Gastrocnemius medialis (tissue), 4 donors: ENCODE data around the gene GPR183. TPM values are rescaled to one million over a fixed set of nuclear protein-coding genes. Genes with fewer than 3 reads are reported as not detected.

Source experiments
- ATAC-seq, 2 donors: fragments of 150-250 bp; one replicate each; pipeline ENCODE4 v1.9.1; 2016
- DNase-seq, 2 donors: peaks; one replicate each; pipeline ENCODE4 v3.0.0-alpha.2; 2019
- H3K27ac ChIP-seq, 4 donors: fragments of 200-600 bp; sonication (generic); 1 replicate in 1 of 4; 2 replicates in 3 of 4; pipeline ENCODE4 v1.5.1; 2016 to 2018; ENCODE audit warnings: mild to moderate bottlenecking in 2 of 4, moderate library complexity in 1 of 4
- H3K27me3 ChIP-seq, 3 donors: fragments of 200-600 bp; sonication (generic) in 2 of 3; 1 replicate in 1 of 3; 2 replicates in 2 of 3; pipeline versions ENCODE4 v1.5.1 to v1.6.0; 2016 to 2019; ENCODE audit warnings: mild to moderate bottlenecking in 1 of 3, moderate library complexity in 1 of 3
- H3K36me3 ChIP-seq, 2 donors: fragments of 200-600 bp; sonication (generic) in 1 of 2; one replicate each; pipeline ENCODE4 v1.5.1; 2017 to 2018
- H3K4me1 ChIP-seq, 2 donors: fragments of 200-600 bp; sonication (generic) in 1 of 2; one replicate each; pipeline ENCODE4 v1.5.1; 2016 to 2017; ENCODE audit warnings: mild to moderate bottlenecking in 2 of 2
- H3K4me3 ChIP-seq, 4 donors: fragments of 200-600 bp; sonication (generic) in 3 of 4; 1 replicate in 1 of 4; 2 replicates in 3 of 4; pipeline ENCODE4 v1.5.1; 2016 to 2019; ENCODE audit warnings: mild to moderate bottlenecking in 2 of 4
- H3K9me3 ChIP-seq, 3 donors: fragments of 200-600 bp; sonication (generic) in 2 of 3; 1 replicate in 1 of 3; 2 replicates in 2 of 3; pipeline ENCODE4 v1.5.1; 2016 to 2019
- CTCF ChIP-seq, 5 experiments: fragments of 450-650 bp in 3 of 5; fragments of 200-600 bp in 2 of 5; sonication (generic) in 2 of 5; IDR thresholded peaks in 4 of 5; conservative IDR thresholded peaks in 1 of 5; 1 replicate in 4 of 5; 2 replicates in 1 of 5; pipeline ENCODE4 v1.5.1; 2016 to 2019; ENCODE audit warnings: antibody characterized with exemption in 5 of 5, mild to moderate bottlenecking in 3 of 5, moderate library complexity in 3 of 5
- POLR2A ChIP-seq, 2 donors: fragments of 450-650 bp; IDR thresholded peaks; one replicate each; pipeline ENCODE4 v1.6.1; 2017; ENCODE audit warnings: antibody characterized with exemption in 2 of 2, mild to moderate bottlenecking in 2 of 2, moderate library complexity in 2 of 2
- in situ Hi-C, 4 donors: fragments of 200-750 bp; cut with MboI; loops; one replicate each; pipeline versions ENCODE4 v1.15.0 to v1.8.0; 2017; ENCODE audit warnings: low sequenced_read_pairs in 4 of 4
- intact Hi-C: fragments of 100-400 bp; cut with DNase I; formaldehyde crosslinking; loops from one replicate; pipeline ENCODE4 v1.15.1; 2023; ENCODE audit warnings: low total_unique reads
- total RNA-seq, 4 donors: library from RNA; depleted of rRNA; stranded (reverse); fragments of >200 nt; gene quantifications; one replicate each; pipeline versions ENCODE4 v1.1.0 to v1.2.3, GENCODE V29; 2016

Gene GPR183, protein sequence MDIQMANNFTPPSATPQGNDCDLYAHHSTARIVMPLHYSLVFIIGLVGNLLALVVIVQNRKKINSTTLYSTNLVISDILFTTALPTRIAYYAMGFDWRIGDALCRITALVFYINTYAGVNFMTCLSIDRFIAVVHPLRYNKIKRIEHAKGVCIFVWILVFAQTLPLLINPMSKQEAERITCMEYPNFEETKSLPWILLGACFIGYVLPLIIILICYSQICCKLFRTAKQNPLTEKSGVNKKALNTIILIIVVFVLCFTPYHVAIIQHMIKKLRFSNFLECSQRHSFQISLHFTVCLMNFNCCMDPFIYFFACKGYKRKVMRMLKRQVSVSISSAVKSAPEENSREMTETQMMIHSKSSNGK
- total RNA-seq, result 1 to 10 TPM in 3 of 4 donors, under 1 TPM in 1; 0.49 to 3.4 (median 2.5) TPM

- Histone ChIP-seq H3K27me3 (no peaks in the 10 kb centered on the region), H3K36me3 (no peaks in the 10 kb centered on the region), H3K9me3 (no peaks in the 10 kb centered on the region), H3K4me3 (peak within 1 kb of the TSS in 2 of 4 donors; percentile 1 to 17), H3K27ac (peak within 1 kb of the TSS; percentile 40 to 63 (median 55)), H3K4me1 (peaks cover 6 to 10% of the 10 kb centered on the region in 2 donors)
- DNase-seq (no peak), ATAC-seq (peak; percentile 67 to 71)
- TF ChIP-seq CTCF (IDR thresholded peaks at IDR 0.05 in 4 of 5, conservative IDR thresholded peaks at IDR 0.05 in 1 of 5) (no peak), POLR2A (IDR thresholded peaks at IDR 0.05) (peak; percentile 27 to 52)
- in situ Hi-C loops (no loop called here), intact Hi-C loops (loop anchor here (2.0 kb wide), 1 partner anchor 24 kb away; no protein-coding TSS in a partner anchor)
These were observed at the start of gene GPR183 for GRCh38 chr13:99307247-99307646. TSS of gene GPR183 (minus strand) at chr13:99307399. CDS start at chr13:99296145, 11,254 bp downstream.

DNA sequence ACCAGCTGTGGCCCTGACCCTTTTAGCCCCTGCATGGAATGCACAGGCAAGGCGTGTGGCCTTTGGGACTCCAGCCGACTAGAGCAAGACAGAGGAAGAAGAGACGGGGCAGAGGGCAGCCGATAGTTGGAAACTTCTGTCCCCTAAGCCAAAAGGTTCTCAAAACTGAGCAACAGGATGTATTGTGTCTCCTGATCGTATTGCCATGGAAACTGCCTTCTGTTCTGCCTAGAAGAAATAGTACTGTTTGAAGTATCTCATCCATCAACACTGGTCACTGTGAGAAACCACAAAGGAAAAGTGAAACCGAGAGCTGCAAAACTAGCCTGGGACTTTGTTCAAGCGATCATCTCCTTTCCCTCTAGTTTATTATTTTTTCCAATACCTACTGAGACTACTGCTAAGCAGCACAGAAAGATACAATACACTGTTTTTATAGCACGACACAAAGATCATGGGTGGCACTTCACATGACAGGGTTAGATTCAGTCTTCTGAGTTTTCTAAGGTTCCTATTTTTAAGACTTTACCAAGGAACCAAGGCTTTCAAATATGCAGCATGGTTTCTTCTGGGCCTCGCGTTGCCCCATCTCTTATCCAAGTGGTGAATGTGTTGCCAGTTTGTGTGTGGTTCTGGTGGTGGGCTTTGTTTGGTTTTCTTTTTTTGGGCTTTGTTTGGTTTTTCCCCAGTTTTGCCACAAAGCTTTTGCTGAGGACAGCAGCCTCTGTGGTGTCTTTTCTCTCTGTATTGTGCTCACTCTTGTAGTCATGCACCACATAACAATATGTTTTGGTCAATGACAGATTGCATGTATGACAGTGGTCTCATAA, 49.3 kb upstream of the GPR183 start:
- Histone ChIP-seq H3K4me1 (no peaks in the 10 kb centered on the region), H3K4me3 (peak overlapping the region in 1 of 4 donors; percentile 1), H3K27me3 (no peaks in the 10 kb centered on the region), H3K27ac (peak overlapping the region; percentile 1 to 45 (median 32)), H3K36me3 (peaks cover 0 to 23% of the 10 kb centered on the region in 2 donors), H3K9me3 (no peaks in the 10 kb centered on the region)
- ATAC-seq (peak; percentile 8 to 53), DNase-seq (no peak)
- intact Hi-C loops (no loop called here), in situ Hi-C loops (no loop called here)
- TF ChIP-seq CTCF (IDR thresholded peaks at IDR 0.05 in 4 of 5, conservative IDR thresholded peaks at IDR 0.05 in 1 of 5) (no peak), POLR2A (IDR thresholded peaks at IDR 0.05) (no peak)

DNA sequence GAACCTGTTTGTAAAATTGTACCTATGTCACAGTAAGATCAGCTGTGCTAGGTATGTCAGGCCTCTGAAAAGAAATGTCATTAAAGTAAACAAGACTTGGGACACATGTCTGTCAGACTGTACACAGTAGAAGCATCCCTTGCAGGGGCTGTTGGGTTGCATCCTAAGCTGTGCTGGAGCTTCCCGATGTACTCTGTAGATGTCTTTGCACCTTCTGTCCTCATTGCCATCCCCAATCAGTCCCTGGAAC, 48.7 kb upstream of the GPR183 start:
- no peaks in the 10 kb centered on the region for H3K4me1 ChIP-seq
- H3K4me3 ChIP-seq, result peak overlapping the region in 1 of 4 donors; percentile 1
- ATAC-seq (peak; percentile 16 to 23), DNase-seq (no peak)
- H3K27me3 ChIP-seq, result no peaks in the 10 kb centered on the region
- in situ Hi-C loops (no loop called here), intact Hi-C loops (no loop called here)
- H3K36me3 ChIP-seq, result peaks cover 0 to 19% of the 10 kb centered on the region in 2 donors
- H3K9me3 ChIP-seq, result no peaks in the 10 kb centered on the region
- TF ChIP-seq CTCF (IDR thresholded peaks at IDR 0.05 in 4 of 5, conservative IDR thresholded peaks at IDR 0.05 in 1 of 5), result no peak
- peak overlapping the region; percentile 1 to 45 (median 32) for H3K27ac ChIP-seq

- H3K4me3 ChIP-seq, result no peak overlapping the region
- DNase-seq, result no peak
- peak overlapping the region in 1 of 4 donors; percentile 44 for H3K27ac ChIP-seq
These were observed 48.2 kb upstream of the GPR183 start for GRCh38 chr13:99355267-99356011.

More at GRCh38 chr13:99355267-99356011, 48.2 kb upstream of the GPR183 start:
- H3K9me3 ChIP-seq, result no peaks in the 10 kb centered on the region
- intact Hi-C loops, result no loop called here
- H3K36me3 ChIP-seq, result peaks cover 0 to 19% of the 10 kb centered on the region in 2 donors
- no peak for ATAC-seq
- no peak for TF ChIP-seq POLR2A (IDR thresholded peaks at IDR 0.05)
- no peak for TF ChIP-seq CTCF (IDR thresholded peaks at IDR 0.05 in 4 of 5, conservative IDR thresholded peaks at IDR 0.05 in 1 of 5)
- in situ Hi-C loops, result no loop called here
- no peaks in the 10 kb centered on the region for H3K27me3 ChIP-seq
- no peaks in the 10 kb centered on the region for H3K4me1 ChIP-seq
